GM19099 (cell line): Measurements from ENCODE around the gene PRR11.

Source experiments
- POLR2A ChIP-seq: IDR thresholded peaks from 3 replicates; pipeline ENCODE4 v1.6.1; 2011; ENCODE audit warnings: low read depth; ENCODE audit not compliant: insufficient read length; ENCODE audit errors: extremely low read depth

Gene PRR11

GRCh38 chr17:59149051-59149450 lies 6.5 kb upstream of the PRR11 start:
- TF ChIP-seq POLR2A: no peak

DNA sequence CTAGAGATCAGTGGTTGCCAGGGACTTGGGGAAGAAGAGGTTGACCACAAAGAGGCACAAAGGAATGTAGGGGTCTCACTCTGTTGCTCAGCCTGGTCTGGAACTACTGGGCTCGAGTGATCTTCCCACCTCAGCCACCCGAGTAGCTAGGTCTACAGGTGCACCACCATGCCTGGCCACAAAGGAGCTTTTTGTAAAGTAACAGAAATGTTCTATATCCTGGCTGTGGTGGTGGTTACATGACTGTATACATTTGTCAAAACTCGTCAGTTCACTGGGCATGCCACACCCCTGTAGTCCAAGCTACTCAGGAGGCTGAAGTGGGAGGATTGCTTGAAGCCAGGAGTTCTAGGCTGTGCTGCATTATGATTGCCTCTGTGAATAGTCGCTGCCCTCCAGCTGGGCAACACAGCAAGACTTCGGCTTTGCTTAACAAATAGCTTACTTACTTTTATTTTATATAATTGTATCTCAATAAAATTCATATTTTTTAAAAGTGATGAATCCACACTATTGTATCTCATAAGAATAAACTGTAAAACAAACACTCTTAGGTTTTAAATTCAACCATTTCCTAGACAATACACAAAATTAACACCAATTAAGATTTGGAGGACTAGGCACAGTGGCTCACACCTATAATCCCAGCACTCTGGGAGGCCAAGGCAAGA lies 5.6 kb upstream of the PRR11 start:
- no peak for TF ChIP-seq POLR2A

DNA sequence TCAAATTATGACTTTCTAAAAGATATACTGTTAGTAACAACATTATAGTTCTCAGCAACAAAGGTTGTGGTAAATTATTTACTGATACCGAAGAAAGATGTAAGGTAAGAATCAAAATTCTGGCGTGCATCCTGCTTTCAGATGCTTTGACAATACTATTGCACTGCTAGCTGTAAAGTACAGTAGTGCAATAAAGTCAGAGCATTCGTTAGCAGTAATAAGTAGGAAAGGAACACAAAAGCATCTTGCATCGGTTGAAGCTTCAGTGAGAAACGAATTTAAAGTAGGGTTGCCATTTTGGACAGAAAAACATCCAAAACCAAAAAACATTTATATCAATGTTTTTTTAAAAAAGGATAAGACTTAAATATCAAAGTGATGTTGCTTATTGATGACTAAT lies 4.5 kb upstream of the PRR11 start:
- TF ChIP-seq POLR2A: no peak

DNA sequence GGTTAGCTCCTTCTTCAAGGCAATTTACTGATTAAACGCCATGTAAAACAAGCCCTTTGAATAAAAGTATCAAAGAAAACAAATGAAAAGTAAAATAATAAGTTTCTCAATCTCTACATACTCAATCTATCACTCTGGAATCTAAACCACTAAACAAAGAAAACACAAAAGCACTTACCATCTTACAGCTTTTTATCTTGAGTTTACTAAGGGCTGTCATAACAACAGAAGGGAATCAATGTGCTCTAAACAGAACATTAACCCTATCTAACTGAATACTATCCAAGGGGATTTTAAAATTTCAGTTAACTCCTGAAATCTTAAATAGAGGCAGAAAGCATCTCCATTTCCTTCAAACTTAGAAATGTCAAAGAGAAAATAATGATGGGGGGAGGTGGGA lies 4.0 kb upstream of the PRR11 start:
- TF ChIP-seq POLR2A: no peak

- TF ChIP-seq POLR2A: no peak
Observed at GRCh38 chr17:59152925-59153324, 2.6 kb upstream of the PRR11 start.

DNA sequence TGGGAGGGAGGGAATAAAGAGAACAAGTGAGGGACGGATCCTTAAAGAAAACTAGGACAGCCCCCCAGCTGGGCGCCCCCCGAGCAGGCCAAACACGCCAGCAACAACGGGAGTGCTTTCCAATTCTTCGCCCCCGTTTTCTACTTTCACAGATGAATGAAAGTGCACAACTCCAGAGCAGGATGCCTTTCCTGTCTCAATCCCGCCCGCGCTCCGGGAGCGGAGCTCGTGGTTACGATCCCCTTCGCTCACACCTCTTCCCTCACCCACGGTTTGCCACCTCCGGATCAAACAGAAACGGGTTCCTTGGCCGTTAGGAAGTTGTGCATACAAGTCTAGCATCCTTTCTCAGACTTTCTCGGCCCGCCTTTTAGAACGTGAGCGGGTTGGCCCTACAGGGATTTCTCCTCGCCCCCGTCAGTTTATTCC lies 1.2 kb upstream of the PRR11 start:
- no peak for TF ChIP-seq POLR2A

- TF ChIP-seq POLR2A: peak; percentile 73
Observed at GRCh38 chr17:59154721-59155438, 666 bp upstream of the PRR11 start, which contains the start of gene SKA2. SKA2 (minus strand) TSS chr17:59155186; CDS start chr17:59155163, 23 bp downstream.

DNA sequence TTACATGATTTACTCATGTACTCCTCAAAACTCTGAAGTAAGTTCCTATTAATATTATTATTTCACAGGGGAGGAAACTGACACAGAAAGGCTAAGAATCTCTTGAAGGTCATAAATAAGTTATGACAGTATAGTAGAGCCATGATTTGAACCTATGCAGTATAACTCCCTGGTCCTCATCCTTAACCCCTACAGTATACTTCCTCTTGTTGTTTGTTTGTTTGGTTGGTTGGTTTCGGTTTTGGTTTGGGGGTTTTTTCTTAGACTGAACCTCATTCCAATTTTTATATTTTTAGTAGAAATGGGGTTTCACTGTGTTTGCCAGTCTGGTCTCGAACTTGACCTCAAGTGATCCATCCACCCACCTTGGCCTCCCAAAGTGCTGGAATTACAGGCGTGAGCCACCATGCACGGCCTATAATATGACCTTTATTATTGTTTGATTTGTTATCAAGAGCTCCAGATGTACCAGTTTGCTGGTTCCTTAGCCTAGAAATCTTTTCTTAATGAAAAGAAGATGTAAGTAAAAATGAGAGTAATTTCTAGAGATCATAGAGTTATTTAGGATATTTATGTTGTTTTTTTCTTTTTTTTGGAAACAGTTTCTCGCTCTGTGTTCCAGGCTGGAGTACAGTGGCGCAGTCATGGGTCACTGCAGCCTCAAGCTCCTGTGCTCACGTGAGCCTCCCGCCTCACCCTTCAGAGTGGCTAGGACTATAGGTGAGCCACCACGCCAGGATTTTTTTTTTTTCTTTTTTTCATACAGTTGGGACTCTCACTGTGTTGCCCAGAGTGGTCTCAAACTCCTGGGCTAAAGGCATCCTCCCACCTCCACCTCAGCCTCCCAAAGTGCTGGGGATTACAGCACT lies 4.8 kb downstream of the PRR11 start:
- no peak for TF ChIP-seq POLR2A

GRCh38 chr17:59161477-59161876 lies 5.9 kb downstream of the PRR11 start:
- no peak for TF ChIP-seq POLR2A

GRCh38 chr17:59165933-59166342 lies 10.4 kb downstream of the PRR11 start:
- no peak for TF ChIP-seq POLR2A

- TF ChIP-seq POLR2A: no peak
Observed at GRCh38 chr17:59167571-59168001, 12.0 kb downstream of the PRR11 start.

DNA sequence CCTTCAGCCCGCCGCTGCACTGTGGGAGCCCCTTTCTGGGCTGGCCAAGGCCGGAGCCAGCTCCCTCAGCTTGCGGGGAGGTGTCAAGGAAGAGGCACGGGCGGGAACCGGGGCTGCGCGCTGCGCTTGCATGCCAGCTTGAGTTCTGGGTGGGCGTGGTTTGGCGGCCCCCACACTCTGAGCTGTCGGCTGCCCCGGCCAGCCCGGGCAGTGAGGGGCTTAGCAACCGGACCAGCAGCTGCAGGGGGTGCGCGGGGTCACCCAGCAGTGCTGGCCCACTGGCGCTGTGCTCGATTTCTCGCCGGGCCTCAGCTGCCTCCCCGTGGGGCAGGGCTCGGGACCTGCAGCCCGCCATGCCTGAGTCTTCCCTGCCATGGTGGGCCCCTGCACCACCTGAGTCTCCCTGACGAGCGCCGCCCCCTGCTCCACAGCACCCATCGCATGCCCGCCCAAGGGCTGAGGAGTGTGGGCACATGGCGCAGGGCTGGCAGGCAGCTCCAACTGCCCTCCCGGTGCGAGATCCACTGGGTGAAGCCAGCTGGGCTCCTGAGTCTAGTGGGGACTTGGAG lies 17.0 kb downstream of the PRR11 start:
- TF ChIP-seq POLR2A: no peak

- no peak for TF ChIP-seq POLR2A
Observed at GRCh38 chr17:59174671-59175070, 19.1 kb downstream of the PRR11 start.

DNA sequence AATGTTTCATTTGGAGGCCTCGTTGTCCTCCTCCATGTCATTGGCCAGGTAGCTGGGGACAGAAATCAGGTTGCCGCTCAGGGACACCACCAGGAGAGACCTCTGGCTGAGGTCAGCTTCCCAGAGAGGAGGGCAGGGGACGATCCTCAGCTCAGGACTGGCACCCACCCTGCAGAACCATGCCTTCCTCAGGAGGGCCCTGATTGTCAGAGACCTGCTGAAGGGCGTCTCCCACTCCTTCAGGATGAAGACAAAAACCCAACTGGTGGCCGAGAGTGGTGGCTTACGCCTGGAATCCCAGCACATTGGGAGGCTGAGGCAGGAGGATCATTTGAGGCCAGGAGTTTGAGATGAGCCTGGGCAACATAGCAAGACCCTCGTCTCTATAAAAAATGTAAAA lies 19.5 kb downstream of the PRR11 start:
- no peak for TF ChIP-seq POLR2A

GRCh38 chr17:59178266-59178985 lies 22.9 kb downstream of the PRR11 start:
- TF ChIP-seq POLR2A: no peak

GRCh38 chr17:59180626-59181025 lies 25.1 kb downstream of the PRR11 start:
- no peak for TF ChIP-seq POLR2A
